ENCODE results near the gene CYBB. TPM values are rescaled to one million over a fixed set of nuclear protein-coding genes. Genes with fewer than 3 reads are reported as not detected.

Gene CYBB
- polyA plus RNA-seq, 2 of the 4 experiments (the other 2 are of a cell fraction), result 0.04 to 0.12 TPM

GRCh38 chrX:37783305-37783704 is 3.4 kb downstream of the CYBB start:
- ATAC-seq, result no peak
- CTCF ChIA-PET, result interaction anchor here (0.6 to 2.0 kb wide), 3 partner anchors 37 to 464 kb away, joined by 3 to 8 read pairs (median 3); no protein-coding TSS in a partner anchor
- Histone ChIP-seq H3K4me3 (no peak overlapping the region), H3K9me3 (no peaks in the 10 kb centered on the region), H3K4me2 (no peak overlapping the region), H3K4me1 (no peaks in the 10 kb centered on the region), H3K27ac (no peak overlapping the region)
- 23% methylated on average over 4 of the region's 4 CpGs for WGBS (ENCODE audit: missing lambda C conversion rate)
- FAIRE-seq, result no peak
- POLR2A ChIA-PET, result no interaction called here
- no peak for DNase-seq (ENCODE audit: low read depth in 1 of 2, low spot score in 1 of 2)
- TF ChIP-seq NFE2L2 (conservative IDR thresholded peaks at IDR 0.05; ENCODE audit: low read length), result no peak
- TF ChIP-seq ATOH8 (CRISPR knock-in tag; IDR thresholded peaks at IDR 0.05; ENCODE audit: low read depth), result no peak

- Histone ChIP-seq H3K9me3 (no peaks in the 10 kb centered on the region), H3K4me2 (no peak overlapping the region), H3K4me1 (no peaks in the 10 kb centered on the region), H3K27ac (no peak overlapping the region), H3K4me3 (no peak overlapping the region)
- TF ChIP-seq KDM5A (IDR thresholded peaks at IDR 0.05) (no peak), EP300 (IDR thresholded peaks at IDR 0.05) (no peak), RARB (CRISPR knock-in tag; IDR thresholded peaks at IDR 0.05) (no peak), JUN (IDR thresholded peaks at IDR 0.05) (no peak), MAFK (IDR thresholded peaks at IDR 0.05; ENCODE audit: partially characterized antibody) (no peak), EHMT2 (IDR thresholded peaks at IDR 0.05; ENCODE audit: low read depth) (no peak), RNF2 (IDR thresholded peaks at IDR 0.05; ENCODE audit: borderline replicate concordance, low read depth) (no peak), ZFP36 (IDR thresholded peaks at IDR 0.05; ENCODE audit: borderline replicate concordance, partially characterized antibody) (no peak), FOXS1 (CRISPR knock-in tag; IDR thresholded peaks at IDR 0.05) (no peak), POLR2A (IDR thresholded peaks at IDR 0.05; ENCODE audit: low read length) (no peak), E2F6 (IDR thresholded peaks at IDR 0.05; ENCODE audit: borderline replicate concordance, low read depth) (no peak), TFCP2L1 (CRISPR knock-in tag; IDR thresholded peaks at IDR 0.05) (no peak), FOSB (CRISPR knock-in tag; IDR thresholded peaks at IDR 0.05) (no peak), CHD4 (IDR thresholded peaks at IDR 0.05; ENCODE audit: borderline replicate concordance) (no peak), CBX8 (IDR thresholded peaks at IDR 0.05) (no peak), NR3C1 (IDR thresholded peaks at IDR 0.05) (no peak), ELK1 (IDR thresholded peaks at IDR 0.05; ENCODE audit: low read depth, low read length) (no peak), PHF8 (IDR thresholded peaks at IDR 0.05; ENCODE audit: borderline replicate concordance, low read depth) (no peak), USF2 (IDR thresholded peaks at IDR 0.05) (no peak), CHD2 (IDR thresholded peaks at IDR 0.05; ENCODE audit: low read length, partially characterized antibody) (no peak)
- ATAC-seq (no peak), DNase-seq (ENCODE audit: low read depth in 1 of 2, low spot score in 1 of 2) (no peak), FAIRE-seq (no peak)
- CTCF ChIA-PET, result no interaction called here
- POLR2A ChIA-PET, result no interaction called here
- 45% methylated on average over 3 of the region's 3 CpGs for WGBS (ENCODE audit: missing lambda C conversion rate)
Observed at GRCh38 chrX:37785569-37785968, 5.7 kb downstream of the CYBB start.
